HUES48 (cell line): ENCODE measurements around the gene KRTAP4-8.
"Not testable (repeated sequence)": the region's sequence is repeated elsewhere in the genome, so short reads cannot be mapped to it uniquely, and the experiment has no call there.

Source experiments
- H3K27ac ChIP-seq: one replicate; pipeline ENCODE4 v1.7.0; 2013; ENCODE audit warnings: low read depth, low read length, inconsistent platforms
- H3K27me3 ChIP-seq: 2 replicates; pipeline ENCODE4 v1.6.1; 2013; ENCODE audit warnings: mild to moderate bottlenecking, low read length; ENCODE audit not compliant: control insufficient read depth, insufficient read depth
- H3K36me3 ChIP-seq: 2 replicates; pipeline ENCODE4 v1.6.1; 2013; ENCODE audit warnings: low read length; ENCODE audit not compliant: control insufficient read depth, insufficient read depth
- H3K4me1 ChIP-seq: 2 replicates; pipeline ENCODE4 v1.6.1; 2013; ENCODE audit warnings: mild to moderate bottlenecking, low read length; ENCODE audit not compliant: control insufficient read depth, insufficient read depth
- H3K4me3 ChIP-seq: 2 replicates; pipeline ENCODE4 v1.5.1; 2013; ENCODE audit warnings: mild to moderate bottlenecking, low read depth, low read length
- H3K9ac ChIP-seq: 2 replicates; pipeline ENCODE4 v1.6.1; 2013; ENCODE audit warnings: mild to moderate bottlenecking, low read depth, low read length, moderate library complexity
- H3K9me3 ChIP-seq: 2 replicates; pipeline ENCODE4 v1.6.1; 2013; ENCODE audit warnings: low read length; ENCODE audit not compliant: control insufficient read depth, insufficient read depth

Gene KRTAP4-8

DNA sequence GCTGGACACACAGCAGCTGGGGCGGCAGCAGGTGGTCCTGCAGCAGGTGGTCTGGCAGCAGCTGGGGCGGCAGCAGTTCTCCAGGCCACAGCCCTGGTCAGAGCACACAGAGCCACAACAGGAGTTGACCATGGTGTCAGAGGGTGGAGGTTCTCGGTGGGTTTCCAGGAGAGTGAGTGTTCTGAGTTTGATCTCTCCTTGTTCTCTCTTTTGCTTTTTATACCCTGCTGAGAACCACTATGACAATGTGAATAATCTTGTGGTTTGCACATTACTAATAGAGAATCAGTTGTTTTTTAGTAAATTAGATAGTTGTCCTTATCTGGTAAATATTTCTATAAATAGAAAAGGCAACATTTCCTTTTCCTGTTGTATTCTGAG, 26.0 kb upstream of the KRTAP4-8 start, which contains the start of gene KRTAP4-12:
Gene KRTAP4-12, minus strand, starts transcription at position 192 of the 381 bp plus-strand sequence. Its CDS starts 60 bp downstream, at position 132.
- H3K27me3 ChIP-seq, H3K27ac ChIP-seq, H3K4me1 ChIP-seq: not testable (repeated sequence)

DNA sequence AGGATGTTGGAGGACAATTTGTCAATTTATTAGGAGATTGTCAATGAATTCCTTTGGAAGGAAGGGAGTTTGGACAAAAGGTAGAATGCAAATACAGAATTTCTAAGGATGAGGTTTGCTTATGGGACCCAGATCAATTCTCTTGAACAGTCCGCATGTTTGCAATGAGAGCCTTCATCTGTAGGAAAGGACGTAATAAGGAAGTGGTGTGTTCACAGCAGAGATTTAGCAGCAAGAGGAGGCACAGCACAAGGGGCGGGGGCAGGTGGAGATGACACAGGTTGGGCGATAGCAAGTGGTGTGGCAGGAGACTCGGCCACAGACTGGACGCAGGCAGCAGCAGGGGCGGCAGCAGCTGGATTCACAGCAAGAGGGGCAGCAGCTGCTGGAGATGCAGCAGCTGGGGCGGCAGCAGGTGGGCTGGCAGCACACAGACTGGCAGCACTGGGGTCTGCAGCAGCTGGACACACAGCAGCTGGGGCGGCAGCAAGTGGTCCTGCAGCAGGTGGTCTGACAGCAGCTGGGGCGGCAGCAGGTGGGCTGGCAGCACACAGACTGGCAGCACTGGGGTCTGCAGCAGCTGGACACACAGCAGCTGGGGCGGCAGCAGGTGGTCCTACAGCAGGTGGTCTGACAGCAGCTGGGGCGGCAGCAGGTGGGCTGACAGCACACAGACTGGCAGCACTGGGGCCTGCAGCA, 25.5 kb upstream of the KRTAP4-8 start:
- H3K4me1 ChIP-seq, result not testable (repeated sequence)

More for the DNA sequence above, 26.0 kb upstream of the KRTAP4-8 start, which contains the start of gene KRTAP4-12:
- H3K36me3 ChIP-seq, H3K9me3 ChIP-seq, H3K9ac ChIP-seq, H3K4me3 ChIP-seq: not testable (repeated sequence)

DNA sequence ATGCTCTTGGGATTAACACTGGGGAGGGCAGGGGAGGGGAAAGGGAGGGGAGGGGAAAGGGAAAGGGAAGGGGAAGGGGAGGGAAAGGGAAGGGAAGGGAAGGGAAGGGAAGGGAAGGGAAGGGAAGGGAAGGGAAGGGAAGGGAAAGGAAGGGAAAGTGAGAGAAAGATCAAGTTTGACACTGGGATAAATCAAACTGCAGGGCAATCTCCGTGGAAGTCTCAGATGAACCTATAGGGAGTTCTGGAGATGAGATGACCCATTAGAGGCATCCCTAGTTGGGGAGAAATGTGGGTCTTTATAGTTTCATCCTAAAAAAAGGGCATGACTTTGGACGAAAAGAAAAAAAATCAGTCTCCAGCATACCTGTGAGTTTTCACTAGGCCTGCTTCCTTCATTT, 23.8 kb upstream of the KRTAP4-8 start:
- no peak overlapping the region for H3K4me3 ChIP-seq
- no peaks in the 10 kb centered on the region for H3K4me1 ChIP-seq
- H3K36me3 ChIP-seq, result no peaks in the 10 kb centered on the region
- H3K27me3 ChIP-seq, result no peaks in the 10 kb centered on the region
- H3K9me3 ChIP-seq, result peaks cover 3% of the 10 kb centered on the region; the same call in 1 of the 2 replicates
- H3K27ac ChIP-seq, result no peak overlapping the region
- H3K9ac ChIP-seq, result no peak overlapping the region

More for the DNA sequence above, 25.5 kb upstream of the KRTAP4-8 start:
- H3K4me3 ChIP-seq, H3K27me3 ChIP-seq, H3K9me3 ChIP-seq, H3K9ac ChIP-seq, H3K27ac ChIP-seq, H3K36me3 ChIP-seq: not testable (repeated sequence)

DNA sequence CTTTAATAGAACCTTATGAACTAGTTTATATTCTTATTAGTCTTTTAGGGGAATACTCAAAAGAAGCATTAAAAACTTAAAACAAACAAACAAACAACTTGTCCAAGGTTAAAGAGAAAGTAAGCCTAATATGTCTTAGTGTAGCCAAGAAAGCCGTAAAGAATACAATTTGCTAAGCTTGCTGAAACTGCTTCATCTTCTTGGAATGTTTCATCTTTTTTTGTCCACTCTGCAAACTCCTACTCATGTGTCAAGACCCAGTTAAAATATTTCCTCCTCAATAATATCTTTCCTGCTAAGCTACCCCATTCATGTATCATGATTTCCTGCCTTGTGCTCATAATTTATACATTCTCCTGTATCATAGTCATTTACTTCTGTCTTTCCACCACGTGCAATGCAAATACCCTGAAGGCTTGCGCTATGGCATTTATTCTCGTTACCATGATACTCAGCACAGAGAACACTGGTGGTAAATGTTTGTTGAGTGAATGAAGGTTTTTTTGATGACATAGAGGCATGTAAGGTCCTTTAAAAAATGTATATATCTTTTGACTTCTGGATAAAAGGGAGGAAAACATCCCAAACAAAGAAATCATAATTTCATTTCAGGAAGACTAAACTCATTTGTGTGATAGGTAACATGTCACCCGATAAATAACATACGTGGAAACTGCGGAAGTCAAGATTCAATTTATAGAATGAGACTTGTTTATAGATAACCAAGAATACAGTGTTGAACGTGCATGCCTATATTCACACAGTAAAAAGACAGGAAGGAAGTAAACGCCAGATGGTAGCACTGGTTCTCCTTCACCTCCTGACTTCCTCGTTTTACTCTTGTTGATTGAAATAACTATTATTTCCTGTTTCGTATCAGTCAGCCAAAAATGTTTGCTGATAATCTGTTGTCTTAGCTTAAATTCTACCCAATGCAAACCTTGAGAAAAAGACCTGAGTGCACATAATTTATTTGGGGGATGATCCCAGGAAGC, 22.1 kb upstream of the KRTAP4-8 start:
- not testable (repeated sequence) for H3K9ac ChIP-seq, H3K27ac ChIP-seq, H3K36me3 ChIP-seq, H3K27me3 ChIP-seq, H3K9me3 ChIP-seq, H3K4me1 ChIP-seq, H3K4me3 ChIP-seq

DNA sequence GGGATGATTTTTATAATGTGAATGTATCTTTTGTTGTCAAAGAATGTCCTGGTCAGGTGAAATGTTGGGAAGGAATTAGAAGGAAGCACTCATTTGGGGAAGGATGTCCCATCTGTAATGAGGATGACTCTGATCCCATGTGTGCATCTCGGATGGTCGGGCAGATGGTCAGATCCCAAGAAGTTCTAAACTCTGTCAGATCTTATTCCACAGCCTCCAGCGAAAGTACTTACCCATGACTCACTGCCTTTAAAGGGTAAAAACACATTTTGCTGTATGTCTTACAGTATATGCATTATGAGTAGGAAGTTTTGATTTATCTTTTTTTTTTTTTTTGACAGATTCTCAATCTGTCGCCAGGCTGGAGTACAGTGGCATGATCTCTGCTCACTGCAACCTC, 20.8 kb upstream of the KRTAP4-8 start:
- no peak overlapping the region for H3K27ac ChIP-seq

DNA sequence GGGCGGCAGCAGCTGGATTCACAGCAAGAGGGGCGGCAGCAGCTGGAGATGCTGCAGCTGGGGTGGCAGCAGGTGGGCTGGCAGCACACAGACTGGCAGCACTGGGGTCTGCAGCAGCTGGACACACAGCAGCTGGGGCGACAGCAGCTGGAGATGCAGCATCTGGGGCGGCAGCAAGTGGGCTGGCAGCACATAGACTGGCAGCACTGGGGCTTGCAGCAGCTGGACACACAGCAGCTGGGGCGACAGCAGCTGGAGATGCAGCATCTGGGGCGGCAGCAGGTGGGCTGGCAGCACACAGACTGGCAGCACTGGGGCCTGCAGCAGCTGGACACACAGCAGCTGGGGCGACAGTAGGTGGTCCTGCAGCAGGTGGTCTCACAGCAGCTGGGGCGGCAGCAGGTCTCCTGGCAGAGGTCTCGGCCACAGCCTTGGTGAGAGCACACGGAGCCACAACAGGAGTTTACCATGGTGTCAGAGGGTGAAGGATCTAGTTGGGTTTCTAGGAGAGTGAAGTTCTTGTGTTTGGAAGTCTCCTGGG, 20.0 kb upstream of the KRTAP4-8 start, which contains the start of gene KRTAP4-11:
Gene KRTAP4-11, minus strand, starts transcription at position 528 of the 541 bp plus-strand sequence. Its CDS starts 58 bp downstream, at position 470.
- H3K36me3 ChIP-seq, H3K9me3 ChIP-seq, H3K27ac ChIP-seq, H3K27me3 ChIP-seq, H3K4me3 ChIP-seq, H3K9ac ChIP-seq, H3K4me1 ChIP-seq: not testable (repeated sequence)

More for the DNA sequence above, 20.8 kb upstream of the KRTAP4-8 start:
- no peaks in the 10 kb centered on the region for H3K36me3 ChIP-seq
- no peaks in the 10 kb centered on the region; the same call in 1 of the 2 replicates for H3K9me3 ChIP-seq
- H3K4me3 ChIP-seq, result no peak overlapping the region
- no peaks in the 10 kb centered on the region for H3K4me1 ChIP-seq
- no peak overlapping the region for H3K9ac ChIP-seq
- no peaks in the 10 kb centered on the region for H3K27me3 ChIP-seq

DNA sequence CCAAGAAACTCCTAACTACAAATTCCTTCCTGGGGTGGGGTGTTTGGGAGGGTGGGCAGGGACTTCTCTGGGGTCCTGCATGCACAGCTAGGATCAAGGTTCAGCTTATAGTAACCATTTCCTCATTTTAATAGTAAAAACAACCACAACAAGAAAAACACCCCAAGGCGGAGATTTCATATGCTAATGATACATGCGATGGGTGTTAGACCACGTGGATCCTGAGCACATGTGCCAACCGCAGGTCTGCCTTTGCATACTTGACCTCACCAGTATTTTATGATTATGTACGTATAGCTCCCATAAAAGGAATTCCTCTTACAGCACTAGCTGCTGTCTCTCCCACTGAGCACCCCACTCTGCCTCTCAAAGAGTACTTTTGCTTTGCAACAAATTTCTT, 18.4 kb upstream of the KRTAP4-8 start:
- Histone ChIP-seq H3K27ac (no peak overlapping the region), H3K36me3 (no peaks in the 10 kb centered on the region), H3K27me3 (no peaks in the 10 kb centered on the region), H3K4me1 (no peaks in the 10 kb centered on the region), H3K9ac (no peak overlapping the region), H3K4me3 (no peak overlapping the region), H3K9me3 (peaks cover 22% of the 10 kb centered on the region)

DNA sequence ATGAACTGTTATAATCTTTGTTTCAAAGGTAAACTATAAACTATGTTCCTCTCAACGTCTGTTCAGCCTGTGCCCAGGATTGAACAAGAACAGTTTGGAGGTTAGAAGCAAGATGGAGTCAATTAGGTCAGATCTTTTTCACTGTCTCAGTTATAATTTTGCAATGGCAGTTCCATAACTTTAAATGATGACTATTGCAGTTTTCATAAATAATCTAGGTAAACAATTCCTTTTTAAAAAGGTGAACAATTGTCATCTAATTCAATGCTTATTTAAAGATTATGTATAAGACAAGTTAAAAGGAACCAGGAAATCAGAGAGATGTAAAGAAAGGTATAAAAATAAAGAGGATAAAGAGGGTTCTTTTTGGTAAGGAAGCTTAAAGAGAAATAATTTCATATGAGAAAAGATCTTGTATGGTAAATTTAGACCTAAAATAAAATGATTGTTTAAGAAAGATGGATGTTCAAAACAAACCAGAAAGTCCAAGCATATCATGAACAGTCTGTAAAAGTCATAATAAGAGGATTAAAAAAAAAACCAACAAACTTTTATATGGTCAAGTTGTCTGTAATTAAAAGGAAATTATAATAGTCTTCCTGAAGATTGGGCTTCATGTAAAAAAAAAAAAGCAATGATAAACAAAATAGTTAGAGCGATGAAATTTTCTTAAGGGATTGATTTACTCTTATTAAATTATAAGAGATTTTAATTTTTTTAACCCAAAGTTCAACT, 13.4 kb upstream of the KRTAP4-8 start:
- peaks cover 21% of the 10 kb centered on the region for H3K4me1 ChIP-seq
- H3K36me3 ChIP-seq, result no peaks in the 10 kb centered on the region
- no peaks in the 10 kb centered on the region for H3K27me3 ChIP-seq
- H3K9me3 ChIP-seq, result peaks cover 34% of the 10 kb centered on the region
- H3K9ac ChIP-seq, result no peak overlapping the region
- no peak overlapping the region for H3K4me3 ChIP-seq
- no peak overlapping the region for H3K27ac ChIP-seq

DNA sequence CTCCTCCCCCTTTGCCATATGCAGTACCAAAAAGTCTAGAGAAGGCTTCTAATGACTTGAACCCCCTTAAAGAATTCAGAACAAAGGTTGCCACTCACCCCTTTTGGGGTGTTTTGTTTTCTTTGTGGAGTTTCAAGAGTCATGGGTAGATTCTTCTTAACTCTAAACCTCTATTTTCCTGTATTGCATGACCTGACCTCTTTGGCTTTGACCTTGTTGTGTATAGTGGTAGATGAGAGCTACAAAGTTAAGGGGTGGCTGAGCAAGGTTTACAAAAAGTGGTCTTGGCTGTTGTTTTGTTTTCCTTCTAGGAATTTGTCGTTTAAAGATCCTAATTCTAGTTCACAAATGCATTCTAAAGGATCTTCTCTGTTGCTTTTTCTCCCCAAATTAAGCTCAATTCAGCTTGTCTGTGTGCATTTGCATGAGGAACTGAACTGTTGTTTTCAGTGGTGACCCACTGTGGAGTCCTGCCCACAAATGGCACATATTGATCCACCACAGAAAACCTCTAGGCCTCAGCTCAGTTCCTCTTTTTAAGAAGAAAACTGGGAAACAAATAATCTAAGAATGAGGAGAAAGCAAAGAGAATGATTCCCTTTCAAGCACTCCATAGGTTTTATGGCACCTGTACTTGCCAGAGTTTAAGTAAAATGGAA, 10.9 kb upstream of the KRTAP4-8 start:
- H3K27me3 ChIP-seq, H3K27ac ChIP-seq, H3K4me3 ChIP-seq, H3K9ac ChIP-seq, H3K36me3 ChIP-seq: not testable (repeated sequence)
- Histone ChIP-seq H3K9me3 (peaks cover 34% of the 10 kb centered on the region), H3K4me1 (peaks cover 21% of the 10 kb centered on the region)

DNA sequence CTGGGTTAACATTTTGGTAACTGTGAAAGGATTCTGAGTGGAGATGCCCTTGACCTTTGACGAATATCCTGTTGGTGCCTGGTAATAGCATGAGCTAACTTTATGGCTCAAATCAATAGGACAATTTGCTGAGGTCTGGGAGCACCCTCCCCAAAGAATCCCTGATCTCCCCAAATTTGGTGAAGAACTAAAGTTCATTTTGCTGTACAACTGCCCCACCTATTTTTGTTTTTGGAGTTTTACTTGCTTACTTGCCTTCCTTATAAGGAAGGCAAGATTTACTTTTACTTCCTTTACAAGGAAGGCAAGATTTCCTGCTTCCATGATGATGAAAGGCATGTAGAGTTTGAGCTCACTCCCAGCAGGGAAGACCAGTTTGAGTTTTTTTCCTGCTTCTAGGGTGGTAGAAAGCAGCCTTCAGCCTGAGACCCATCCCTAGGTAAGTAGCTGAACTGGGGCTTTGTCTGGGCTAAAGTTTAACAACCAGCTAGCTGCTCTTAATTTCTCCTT, 10.1 kb upstream of the KRTAP4-8 start:
- Histone ChIP-seq H3K4me1 (peaks cover 21% of the 10 kb centered on the region), H3K27ac (peak overlapping the region; percentile 28), H3K27me3 (no peaks in the 10 kb centered on the region), H3K4me3 (no peak overlapping the region), H3K36me3 (no peaks in the 10 kb centered on the region), H3K9ac (no peak overlapping the region; the same call in 1 of the 2 replicates), H3K9me3 (peaks cover 30% of the 10 kb centered on the region)
